ENCODE results near the gene SATB2. TPM values are rescaled to one million over a fixed set of nuclear protein-coding genes. Genes with fewer than 3 reads are reported as not detected.

The SATB2 gene
- total RNA-seq, 1 donor from 2014 or later: 5.0 TPM

DNA sequence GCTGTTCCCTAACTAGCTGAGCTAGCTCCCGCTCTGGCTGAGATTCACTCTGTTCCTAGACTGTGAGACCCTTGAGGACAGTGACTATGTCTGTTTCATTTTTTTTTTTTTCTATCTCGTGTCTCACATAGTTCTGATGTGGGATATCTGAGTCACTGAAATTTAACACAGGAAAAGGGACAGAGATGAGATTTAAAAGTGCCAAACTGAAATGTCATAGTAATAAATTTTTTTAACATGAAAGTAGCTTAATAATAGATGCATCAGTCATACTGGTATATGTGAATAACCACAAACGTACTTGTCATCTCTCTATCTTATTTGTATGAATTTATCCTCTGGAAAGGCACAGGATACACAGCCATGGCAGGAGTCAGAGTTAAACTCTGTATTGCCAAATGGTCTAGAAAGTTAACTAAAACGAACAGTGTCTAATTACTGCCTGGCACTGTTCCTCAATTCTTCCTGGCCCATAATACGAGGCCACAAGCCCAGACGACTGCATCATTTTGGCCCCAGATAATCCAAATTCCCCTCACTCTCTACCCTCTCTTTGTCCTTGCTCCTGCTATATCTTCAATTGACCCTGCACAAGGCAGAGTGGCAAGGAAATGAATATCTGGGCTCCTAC is 87.5 kb downstream of the SATB2 start:
- intact Hi-C loops (cut with DNase I): no loop called here
- DNase-seq: no peak
- Histone ChIP-seq H3K27ac (no peak overlapping the region), H3K36me3 (no peaks in the 10 kb centered on the region), H3K27me3 (ENCODE audit: low read depth) (no peaks in the 10 kb centered on the region), H3K9me3 (no peaks in the 10 kb centered on the region), H3K4me3 (no peak overlapping the region), H3K4me1 (no peaks in the 10 kb centered on the region)
- no peak for TF ChIP-seq CTCF (IDR thresholded peaks at IDR 0.05)
- no peak for ATAC-seq

- no peak overlapping the region for H3K4me3 ChIP-seq
- H3K4me1 ChIP-seq: no peaks in the 10 kb centered on the region
- intact Hi-C loops (cut with DNase I): no loop called here
- no peaks in the 10 kb centered on the region for H3K36me3 ChIP-seq
- ATAC-seq: peak; percentile 46 to 53
- no peak overlapping the region for H3K27ac ChIP-seq
- H3K9me3 ChIP-seq: no peaks in the 10 kb centered on the region
- no peak for TF ChIP-seq CTCF (IDR thresholded peaks at IDR 0.05)
- no peaks in the 10 kb centered on the region for H3K27me3 ChIP-seq (ENCODE audit: low read depth)
- no peak for DNase-seq
Observed at GRCh38 chr2:199366406-199366805, 91.3 kb downstream of the SATB2 start.

GRCh38 chr2:199364153-199364552 is 93.6 kb downstream of the SATB2 start:
- H3K9me3 ChIP-seq: no peaks in the 10 kb centered on the region
- no peak for TF ChIP-seq CTCF (IDR thresholded peaks at IDR 0.05)
- H3K4me3 ChIP-seq: no peak overlapping the region
- ATAC-seq (no peak), DNase-seq (no peak)
- no peak overlapping the region for H3K27ac ChIP-seq
- H3K27me3 ChIP-seq (ENCODE audit: low read depth): no peaks in the 10 kb centered on the region
- no peaks in the 10 kb centered on the region for H3K36me3 ChIP-seq
- H3K4me1 ChIP-seq: no peaks in the 10 kb centered on the region
- intact Hi-C loops (cut with DNase I): no loop called here

GRCh38 chr2:199356412-199356811 is 101.3 kb downstream of the SATB2 start:
- no peak for ATAC-seq
- intact Hi-C loops (cut with DNase I): no loop called here

DNA sequence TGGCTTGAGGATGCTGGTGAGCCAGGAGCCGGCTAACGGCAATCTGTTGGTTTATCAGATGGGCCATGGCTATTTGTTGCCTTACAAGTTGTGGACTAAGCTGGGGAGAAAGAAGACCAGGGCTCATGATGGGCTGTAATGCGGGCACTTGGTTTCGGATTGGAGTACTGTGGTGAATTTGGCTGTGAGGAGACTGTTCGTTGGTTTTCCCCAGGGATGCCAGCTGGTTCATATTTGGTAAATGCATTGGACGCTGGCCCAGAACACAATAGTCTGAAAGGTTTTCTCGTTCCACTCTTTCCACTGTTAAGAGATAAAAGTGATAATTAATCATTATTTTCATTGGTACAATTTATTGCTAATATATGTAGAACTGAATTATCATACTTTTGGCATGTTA is 108.9 kb downstream of the SATB2 start:
- intact Hi-C loops (cut with DNase I): no loop called here
- ATAC-seq: no peak
- TF ChIP-seq CTCF (IDR thresholded peaks at IDR 0.05): no peak
- Histone ChIP-seq H3K4me1 (no peaks in the 10 kb centered on the region), H3K4me3 (no peak overlapping the region), H3K27ac (no peak overlapping the region), H3K36me3 (no peaks in the 10 kb centered on the region), H3K27me3 (ENCODE audit: low read depth) (no peaks in the 10 kb centered on the region), H3K9me3 (no peaks in the 10 kb centered on the region)
- no peak for DNase-seq

More at GRCh38 chr2:199356412-199356811, 101.3 kb downstream of the SATB2 start:
- Histone ChIP-seq H3K36me3 (no peaks in the 10 kb centered on the region), H3K4me3 (no peak overlapping the region), H3K27me3 (ENCODE audit: low read depth) (no peaks in the 10 kb centered on the region), H3K27ac (no peak overlapping the region), H3K9me3 (no peaks in the 10 kb centered on the region), H3K4me1 (no peaks in the 10 kb centered on the region)
- no peak for DNase-seq
- TF ChIP-seq CTCF (IDR thresholded peaks at IDR 0.05): no peak
